ENCODE results near the gene TIAM1.

TIAM1 gene

DNA sequence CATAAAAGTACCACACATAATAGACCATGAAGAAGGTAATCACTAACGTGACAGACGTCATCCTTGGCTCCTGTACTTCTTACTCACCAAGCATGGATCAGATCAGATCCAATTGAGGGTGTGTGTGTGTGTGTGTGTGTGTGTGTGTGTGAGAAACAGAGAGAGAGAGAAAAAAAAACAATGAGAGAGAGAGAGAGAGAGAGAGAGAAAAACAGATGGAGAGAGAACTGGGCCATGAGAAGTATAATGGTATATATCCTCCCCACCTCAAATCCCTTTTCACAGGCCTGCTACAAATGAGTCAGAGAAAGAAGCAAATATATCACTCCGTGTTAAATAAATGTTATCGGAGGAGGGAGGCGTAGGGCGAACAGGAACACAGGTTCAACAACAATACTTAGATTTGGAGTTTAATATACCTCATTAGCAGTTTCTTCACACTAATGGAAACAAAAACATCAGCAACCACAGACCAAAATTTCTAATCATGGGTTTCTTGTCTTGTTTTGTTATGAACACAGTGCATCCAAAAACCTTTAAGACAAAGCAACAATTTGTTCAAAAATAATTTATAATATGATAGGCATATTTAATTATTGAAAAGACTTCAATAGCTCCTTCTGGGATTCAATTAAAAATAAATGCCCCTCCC, 45.3 kb downstream of the TIAM1 start:
- Histone ChIP-seq H4K20me1 (ENCODE audit: control insufficient read depth, insufficient read depth, low read depth, low read length) (no peaks in the 10 kb centered on the region), H3K27ac (ENCODE audit: low read depth, low read length) (no peak overlapping the region), H3F3A (ENCODE audit: control insufficient read depth, insufficient read depth) (no peaks in the 10 kb centered on the region), H3K4me3 (ENCODE audit: low read length) (no peak overlapping the region), H3K36me3 (ENCODE audit: control insufficient read depth, low read length) (no peaks in the 10 kb centered on the region), H3K9me2 (replicated peaks; ENCODE audit: control insufficient read depth, low read length) (no peaks in the 10 kb centered on the region), H3K9me3 (ENCODE audit: control insufficient read depth, insufficient read depth, low read length) (no peaks in the 10 kb centered on the region), H3K27me3 (ENCODE audit: control insufficient read depth, low read length) (no peaks in the 10 kb centered on the region), H3K79me2 (ENCODE audit: control insufficient read depth, low read length) (no peaks in the 10 kb centered on the region), H3K4me1 (ENCODE audit: control insufficient read depth, low read length) (no peaks in the 10 kb centered on the region), H3K4me2 (ENCODE audit: low read length) (no peak overlapping the region)
- no peak for TF ChIP-seq EZH2phosphoT487 (IDR thresholded peaks at IDR 0.05; ENCODE audit: borderline replicate concordance, low read length)
- TF ChIP-seq, protein P1, sequence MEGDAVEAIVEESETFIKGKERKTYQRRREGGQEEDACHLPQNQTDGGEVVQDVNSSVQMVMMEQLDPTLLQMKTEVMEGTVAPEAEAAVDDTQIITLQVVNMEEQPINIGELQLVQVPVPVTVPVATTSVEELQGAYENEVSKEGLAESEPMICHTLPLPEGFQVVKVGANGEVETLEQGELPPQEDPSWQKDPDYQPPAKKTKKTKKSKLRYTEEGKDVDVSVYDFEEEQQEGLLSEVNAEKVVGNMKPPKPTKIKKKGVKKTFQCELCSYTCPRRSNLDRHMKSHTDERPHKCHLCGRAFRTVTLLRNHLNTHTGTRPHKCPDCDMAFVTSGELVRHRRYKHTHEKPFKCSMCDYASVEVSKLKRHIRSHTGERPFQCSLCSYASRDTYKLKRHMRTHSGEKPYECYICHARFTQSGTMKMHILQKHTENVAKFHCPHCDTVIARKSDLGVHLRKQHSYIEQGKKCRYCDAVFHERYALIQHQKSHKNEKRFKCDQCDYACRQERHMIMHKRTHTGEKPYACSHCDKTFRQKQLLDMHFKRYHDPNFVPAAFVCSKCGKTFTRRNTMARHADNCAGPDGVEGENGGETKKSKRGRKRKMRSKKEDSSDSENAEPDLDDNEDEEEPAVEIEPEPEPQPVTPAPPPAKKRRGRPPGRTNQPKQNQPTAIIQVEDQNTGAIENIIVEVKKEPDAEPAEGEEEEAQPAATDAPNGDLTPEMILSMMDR (IDR thresholded peaks at IDR 0.05; ENCODE audit: low read depth, low read length, poor library complexity, severe bottlenecking) = no peak

DNA sequence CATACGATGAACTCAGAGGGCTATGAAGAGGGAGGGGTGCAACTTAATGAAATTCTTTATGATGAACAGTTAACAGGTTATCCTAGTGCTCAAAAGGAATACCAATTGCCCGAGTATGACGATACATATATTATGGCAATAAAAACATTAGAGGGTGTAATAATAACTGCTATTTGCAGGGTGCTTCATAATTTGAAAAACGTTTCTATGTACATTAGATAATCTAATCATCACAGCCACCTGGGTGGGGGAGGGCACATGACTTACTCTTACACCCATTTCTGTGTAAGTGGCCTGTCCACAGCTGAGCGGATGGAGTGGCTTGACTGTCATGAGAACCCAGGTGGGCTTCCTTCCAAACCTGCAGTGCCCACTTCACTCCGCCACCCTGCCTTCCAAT, 46.3 kb downstream of the TIAM1 start:
- Histone ChIP-seq H3K4me2 (ENCODE audit: low read length) (no peak overlapping the region), H3K79me2 (ENCODE audit: control insufficient read depth, low read length) (no peaks in the 10 kb centered on the region), H4K20me1 (ENCODE audit: control insufficient read depth, insufficient read depth, low read depth, low read length) (no peaks in the 10 kb centered on the region), H3K27me3 (ENCODE audit: control insufficient read depth, low read length) (no peaks in the 10 kb centered on the region), H3K4me1 (ENCODE audit: control insufficient read depth, low read length) (no peaks in the 10 kb centered on the region), H3K9me2 (replicated peaks; ENCODE audit: control insufficient read depth, low read length) (no peaks in the 10 kb centered on the region), H3K27ac (ENCODE audit: low read depth, low read length) (no peak overlapping the region), H3K9me3 (ENCODE audit: control insufficient read depth, insufficient read depth, low read length) (no peaks in the 10 kb centered on the region), H3F3A (ENCODE audit: control insufficient read depth, insufficient read depth) (no peaks in the 10 kb centered on the region), H3K4me3 (ENCODE audit: low read length) (no peak overlapping the region), H3K36me3 (ENCODE audit: control insufficient read depth, low read length) (no peaks in the 10 kb centered on the region)
- TF ChIP-seq, protein P1 (IDR thresholded peaks at IDR 0.05; ENCODE audit: low read depth, low read length, poor library complexity, severe bottlenecking) = no peak
- TF ChIP-seq EZH2phosphoT487 (IDR thresholded peaks at IDR 0.05; ENCODE audit: borderline replicate concordance, low read length) = no peak

DNA sequence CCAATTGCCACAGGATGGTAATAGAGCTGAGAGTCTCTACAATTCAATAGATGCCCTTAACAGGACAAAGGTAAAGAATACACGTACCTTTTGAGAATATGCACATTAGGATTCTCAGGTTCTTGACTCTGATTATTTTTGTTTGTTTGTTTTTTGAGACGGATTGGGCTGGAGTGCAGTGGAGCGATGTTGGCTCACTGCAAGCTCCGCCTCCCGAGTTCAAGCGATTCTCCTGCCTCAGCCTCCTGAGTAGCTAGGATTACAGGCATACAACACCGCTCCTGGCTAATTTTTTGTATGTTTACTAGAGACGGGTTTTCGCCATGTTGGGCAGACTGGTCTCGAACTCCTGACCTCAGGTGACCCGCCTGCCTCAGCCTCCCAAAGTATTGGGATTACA, 48.4 kb downstream of the TIAM1 start:
- Histone ChIP-seq H3F3A (ENCODE audit: control insufficient read depth, insufficient read depth) (no peaks in the 10 kb centered on the region), H3K9me2 (replicated peaks; ENCODE audit: control insufficient read depth, low read length) (no peaks in the 10 kb centered on the region), H3K4me2 (ENCODE audit: low read length) (no peak overlapping the region), H4K20me1 (ENCODE audit: control insufficient read depth, insufficient read depth, low read depth, low read length) (no peaks in the 10 kb centered on the region), H3K36me3 (ENCODE audit: control insufficient read depth, low read length) (no peaks in the 10 kb centered on the region), H3K79me2 (ENCODE audit: control insufficient read depth, low read length) (no peaks in the 10 kb centered on the region), H3K4me1 (ENCODE audit: control insufficient read depth, low read length) (no peaks in the 10 kb centered on the region), H3K9me3 (ENCODE audit: control insufficient read depth, insufficient read depth, low read length) (no peaks in the 10 kb centered on the region), H3K4me3 (ENCODE audit: low read length) (no peak overlapping the region), H3K27ac (ENCODE audit: low read depth, low read length) (no peak overlapping the region), H3K27me3 (ENCODE audit: control insufficient read depth, low read length) (no peaks in the 10 kb centered on the region)
- TF ChIP-seq, protein P1 (IDR thresholded peaks at IDR 0.05; ENCODE audit: low read depth, low read length, poor library complexity, severe bottlenecking) = no peak
- no peak for TF ChIP-seq EZH2phosphoT487 (IDR thresholded peaks at IDR 0.05; ENCODE audit: borderline replicate concordance, low read length)

Measured in DOHH2 (cell line).